H54 (cell line): Measurements from ENCODE around the gene SUSD4.

Experiments
- DNase-seq: peaks from one replicate; pipeline ENCODE4 v3.0.0; 2011; ENCODE audit warnings: low spot score, mixed read lengths; ENCODE audit not compliant: insufficient read length
- FAIRE-seq: peaks from 3 replicates; lab custom pipeline; 2011; peaks lifted over from hg19 to GRCh38; lab: Jason Lieb, UNC
- POLR2A ChIP-seq: IDR thresholded peaks from 2 replicates; pipeline ENCODE4 v1.6.1; 2011; ENCODE audit warnings: low read depth, mild to moderate bottlenecking, low read length

SUSD4 gene

DNA sequence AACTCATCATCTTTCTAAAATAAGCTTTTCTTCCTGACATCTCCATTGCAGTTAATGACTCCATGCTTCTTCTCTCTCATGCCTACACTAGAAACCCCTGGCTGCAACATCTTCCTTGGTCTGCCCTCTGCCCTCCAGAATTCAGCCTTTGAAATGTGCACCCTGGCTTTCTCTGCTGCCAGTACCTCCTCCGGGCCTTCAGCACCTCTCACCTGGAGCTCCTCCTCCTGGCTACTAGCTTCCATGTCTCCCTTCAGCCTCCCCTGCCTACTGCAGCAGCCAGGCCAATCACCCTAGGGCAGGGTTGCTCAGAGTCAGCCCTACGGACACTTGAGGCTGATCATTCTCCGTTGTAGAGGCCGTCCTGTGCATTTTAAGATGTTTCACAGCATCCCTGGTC lies 18.3 kb downstream of the SUSD4 start:
- no peak for FAIRE-seq
- TF ChIP-seq POLR2A: no peak
- no peak for DNase-seq

DNA sequence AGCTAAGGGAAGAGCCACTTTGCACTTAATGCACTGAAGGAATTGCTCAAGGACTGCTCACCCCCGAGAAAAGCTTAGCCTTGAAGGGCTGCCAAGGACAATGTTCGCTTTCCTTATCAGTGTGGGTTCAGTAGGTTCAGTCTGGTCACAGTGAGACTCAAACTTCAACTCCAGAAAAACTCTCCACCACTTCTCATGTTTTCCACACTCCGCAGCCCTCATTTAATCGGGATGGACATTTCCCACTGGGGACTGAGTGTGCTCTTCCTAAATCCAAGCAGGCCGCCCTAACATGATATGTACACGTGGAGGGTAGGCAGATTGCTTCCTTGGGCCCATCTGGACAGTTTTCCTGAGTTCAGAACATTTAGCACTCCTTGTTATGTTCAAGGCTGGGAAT lies 19.5 kb downstream of the SUSD4 start:
- DNase-seq: no peak
- no peak for TF ChIP-seq POLR2A
- FAIRE-seq: no peak

DNA sequence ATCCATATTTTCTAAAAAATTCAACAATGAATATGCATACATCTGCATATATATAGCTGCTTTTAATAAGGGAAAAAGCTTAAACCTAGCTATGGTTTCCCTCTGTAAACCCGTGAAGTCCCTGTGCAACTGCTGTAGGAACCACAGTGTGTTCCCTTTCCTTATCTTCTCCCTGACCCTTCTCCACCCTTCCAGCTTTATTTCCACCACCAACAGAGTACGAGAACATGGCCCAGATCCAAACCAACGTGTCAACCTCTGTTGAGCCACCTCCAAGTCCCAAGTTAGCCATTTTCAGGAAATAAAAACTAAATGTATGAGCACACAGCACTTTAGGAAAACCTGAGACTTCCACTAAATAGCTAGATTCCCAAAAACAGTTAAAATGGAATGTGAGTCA lies 20.3 kb downstream of the SUSD4 start:
- FAIRE-seq: no peak
- no peak for DNase-seq
- no peak for TF ChIP-seq POLR2A

DNA sequence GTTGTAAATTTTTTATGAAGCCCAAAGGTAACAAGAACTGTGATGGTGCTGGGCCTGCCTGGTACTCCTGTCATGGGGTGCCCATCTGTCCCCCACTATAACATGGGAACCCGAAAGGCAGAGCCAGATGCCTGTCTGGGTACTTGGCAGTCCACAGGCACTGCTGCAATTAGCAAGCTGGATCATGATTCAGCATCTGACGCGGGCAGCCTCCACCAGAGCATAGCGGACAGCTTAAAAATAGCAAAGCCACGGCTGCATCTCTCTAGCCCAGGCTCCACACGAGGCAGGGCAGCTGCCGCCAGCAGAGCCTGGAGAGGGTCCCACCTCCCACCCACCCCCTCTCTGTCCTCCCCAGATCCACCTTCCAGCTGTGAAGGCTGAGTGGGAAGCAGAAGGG lies 22.9 kb downstream of the SUSD4 start:
- DNase-seq (no peak), FAIRE-seq (no peak)
- no peak for TF ChIP-seq POLR2A

- DNase-seq: no peak
- TF ChIP-seq POLR2A: no peak
- FAIRE-seq: no peak
These were observed 23.3 kb downstream of the SUSD4 start for GRCh38 chr1:223340637-223341036.

DNA sequence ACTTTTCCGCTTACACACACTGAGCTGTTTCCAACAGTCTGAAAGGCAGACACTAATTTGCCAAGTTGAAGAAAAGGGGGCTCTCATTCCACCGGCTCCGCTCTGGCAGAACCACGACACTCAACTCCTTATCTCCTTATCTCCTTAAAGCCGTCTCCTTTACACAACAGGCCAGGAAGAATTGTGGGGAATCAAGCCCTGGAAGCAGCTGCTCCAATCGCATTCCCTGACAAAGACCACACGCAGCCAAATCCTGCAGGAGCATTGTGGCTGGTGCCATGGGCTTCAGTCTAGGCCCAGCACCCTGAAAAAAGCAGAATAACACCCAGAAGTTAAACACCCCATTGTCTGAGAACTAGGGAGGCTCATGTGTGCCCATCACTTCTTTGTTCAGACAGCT lies 24.1 kb downstream of the SUSD4 start:
- FAIRE-seq: no peak
- TF ChIP-seq POLR2A: no peak
- no peak for DNase-seq

GRCh38 chr1:223338811-223339746 lies 24.9 kb downstream of the SUSD4 start:
- no peak for TF ChIP-seq POLR2A
- no peak for DNase-seq
- FAIRE-seq: no peak

DNA sequence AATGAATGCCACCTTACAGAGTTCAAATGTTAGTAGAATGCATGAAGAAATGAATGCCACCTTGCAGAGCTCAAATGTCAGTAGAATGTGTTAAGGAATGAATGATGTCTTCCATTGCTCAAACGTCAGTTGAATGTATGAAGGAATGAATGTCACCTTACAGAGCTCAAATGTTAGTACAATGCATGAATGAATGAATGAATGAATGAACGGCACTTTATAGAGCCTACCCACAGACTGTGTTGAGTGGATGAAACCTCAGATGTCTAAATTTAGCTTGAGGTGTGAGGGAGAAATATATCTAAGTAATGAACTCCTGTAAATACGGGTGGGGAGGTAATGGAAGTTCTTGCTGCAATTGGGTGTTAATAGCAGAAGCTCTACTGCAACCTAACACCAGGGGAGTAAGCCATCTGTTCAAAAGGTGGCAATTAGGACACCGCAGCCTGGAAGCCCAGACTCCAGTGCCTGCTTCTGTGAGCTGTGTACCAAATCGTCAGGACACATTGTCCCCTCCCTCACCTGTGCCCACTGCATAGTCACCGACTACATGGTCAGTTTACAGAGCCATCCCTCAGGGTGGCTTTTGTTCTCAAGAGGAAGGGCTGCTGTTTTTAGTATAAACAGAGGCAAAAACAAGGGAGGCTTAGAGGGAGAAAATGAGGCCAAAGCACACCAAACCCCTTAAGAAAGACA lies 26.7 kb downstream of the SUSD4 start:
- no peak for DNase-seq
- no peak for FAIRE-seq
- no peak for TF ChIP-seq POLR2A

- no peak for TF ChIP-seq POLR2A
- FAIRE-seq (no peak), DNase-seq (no peak)
These were observed 29.8 kb downstream of the SUSD4 start for GRCh38 chr1:223334156-223334555.

DNA sequence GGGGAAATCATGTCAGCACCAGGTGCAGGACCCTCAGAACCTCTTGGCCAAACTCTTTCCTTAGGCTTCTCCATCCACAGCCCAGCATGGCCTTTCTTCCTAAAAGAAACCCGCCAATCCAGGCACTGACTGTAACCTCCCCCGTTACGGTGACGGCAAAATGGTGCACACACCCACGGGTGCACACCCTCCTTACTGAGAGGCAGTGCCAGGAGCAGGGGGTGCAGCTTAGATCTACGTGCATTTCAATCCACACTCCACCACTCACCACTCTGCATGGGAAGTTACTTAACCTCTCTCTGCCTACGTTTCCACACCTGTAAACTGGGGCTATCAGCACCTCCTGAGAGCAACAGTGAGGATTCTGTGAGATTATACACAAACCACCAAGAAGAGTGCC lies 31.0 kb downstream of the SUSD4 start:
- TF ChIP-seq POLR2A: no peak
- FAIRE-seq (no peak), DNase-seq (no peak)

DNA sequence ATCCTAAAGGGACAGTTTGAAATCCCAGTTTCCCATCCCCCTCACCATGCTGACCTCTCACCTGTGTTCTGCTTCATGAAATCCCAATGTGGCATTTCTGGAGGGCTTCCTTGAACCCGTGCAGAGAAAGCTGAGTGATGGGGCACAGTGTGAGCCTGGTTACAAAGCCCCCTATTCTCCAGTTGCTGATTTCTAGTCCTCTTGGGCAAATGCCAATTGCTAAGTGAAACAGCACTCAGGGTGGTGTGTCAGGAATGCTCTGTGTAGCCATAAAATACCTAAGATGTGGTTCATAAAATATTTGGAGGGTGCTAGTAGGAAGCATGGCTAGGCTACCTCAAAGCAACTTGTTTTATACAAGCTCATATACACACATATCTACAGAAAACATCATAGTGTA lies 32.0 kb downstream of the SUSD4 start:
- TF ChIP-seq POLR2A: no peak
- FAIRE-seq (no peak), DNase-seq (peak; percentile 15)

GRCh38 chr1:223331301-223331700 lies 32.7 kb downstream of the SUSD4 start:
- DNase-seq (no peak), FAIRE-seq (no peak)
- no peak for TF ChIP-seq POLR2A

DNA sequence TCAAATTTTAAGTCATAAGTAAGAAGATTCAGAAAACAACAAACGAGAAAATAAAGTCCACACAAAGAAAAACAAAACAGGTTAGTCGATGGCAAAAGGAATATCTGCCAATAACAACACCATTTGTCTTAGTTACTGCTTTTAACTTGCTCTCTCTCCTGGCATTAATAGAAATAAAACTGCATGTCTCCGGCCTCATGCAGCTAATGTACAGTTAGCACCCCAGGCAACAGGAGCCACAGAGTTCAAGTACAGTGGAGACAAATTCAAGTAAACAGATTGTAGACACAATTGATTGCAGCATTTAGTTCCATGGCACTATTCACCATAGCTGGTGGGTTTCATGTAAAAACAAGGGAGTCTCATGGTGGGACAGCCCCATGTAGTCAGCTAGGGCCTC lies 33.5 kb downstream of the SUSD4 start:
- no peak for FAIRE-seq
- DNase-seq: no peak
- no peak for TF ChIP-seq POLR2A

DNA sequence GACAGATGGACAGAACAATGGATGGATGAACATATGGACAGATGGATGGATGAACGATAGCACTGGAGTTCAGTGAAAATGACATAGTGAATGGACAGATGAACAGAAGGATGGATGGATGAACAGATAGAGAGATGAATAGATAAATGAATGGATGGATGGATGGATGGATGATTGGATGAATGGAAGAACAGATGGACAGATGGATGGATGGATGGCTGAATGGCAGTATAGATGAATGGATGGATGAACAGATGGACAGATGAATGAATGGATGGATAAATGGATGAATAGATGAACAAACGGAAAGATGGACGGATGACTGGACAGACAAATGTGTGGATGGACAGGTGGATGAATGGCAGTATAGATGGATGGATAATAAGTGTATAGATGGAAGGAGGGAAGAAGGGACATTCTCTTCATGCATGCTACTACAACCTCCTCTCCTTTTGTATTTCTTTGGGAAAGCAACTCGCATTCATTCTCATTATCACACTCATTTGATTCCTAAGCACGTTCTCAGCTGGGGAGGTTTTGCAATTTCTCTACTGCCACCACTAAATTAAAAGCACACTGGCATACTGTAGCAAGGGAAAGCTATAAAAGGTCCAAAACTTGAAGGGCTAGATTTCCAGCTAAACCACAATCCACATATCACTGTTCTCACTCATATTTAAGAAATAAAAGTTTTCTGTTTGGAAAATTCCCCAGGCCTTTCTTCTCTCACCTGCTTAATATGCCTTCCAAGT lies 34.1 kb downstream of the SUSD4 start:
- no peak for TF ChIP-seq POLR2A
- no peak for DNase-seq
- FAIRE-seq: no peak
